ENCODE measurements around the gene FBLN1. TPM values are rescaled to one million over a fixed set of nuclear protein-coding genes. Genes with fewer than 3 reads are reported as not detected.

FBLN1 gene
- total and polyA plus RNA-seq, 2 donors (not counting 3 experiments of a cell fraction or from before 2014, with no cell fraction given) = 1.2 to 4.0 TPM

- no peak overlapping the region for H3K9ac ChIP-seq (replicated peaks; ENCODE audit: extremely low read depth, insufficient read depth, low read length)
- no peak overlapping the region for H2AFZ ChIP-seq (ENCODE audit: low read depth, low read length)
- POLR2A ChIA-PET = no interaction called here
- no peak for DNase-seq (ENCODE audit: low read depth, low spot score)
- no TSS peak for BruUV-seq (replicated peaks)
- no peak overlapping the region for H3K27ac ChIP-seq (ENCODE audit: insufficient read depth, low read depth, low read length)
- no peaks in the 10 kb centered on the region for H3K36me3 ChIP-seq (ENCODE audit: control insufficient read depth in 2 of 2, extremely low read depth in 1 of 2, insufficient read depth in 2 of 2, low read length in 2 of 2)
- CTCF ChIA-PET = interaction anchor here (1.8 kb wide), 1 partner anchor 19 kb away, joined by 5 read pairs; no protein-coding TSS in a partner anchor
- TF ChIP-seq POLR2AphosphoS5 (IDR thresholded peaks at IDR 0.05; ENCODE audit: insufficient read depth, low read depth, low read length) (no peak), CTCF (IDR thresholded peaks at IDR 0.05; ENCODE audit: extremely low read depth in 1 of 2, insufficient read depth in 1 of 2, low read depth in 1 of 2, low read length in 2 of 2) (no peak), MYC (IDR thresholded peaks at IDR 0.05; ENCODE audit: low read depth, low read length) (no peak), FOS (IDR thresholded peaks at IDR 0.05; ENCODE audit: borderline replicate concordance, insufficient read depth, low read length) (no peak), MAX (IDR thresholded peaks at IDR 0.05; ENCODE audit: insufficient read depth, insufficient read length) (no peak), JUN (IDR thresholded peaks at IDR 0.05; ENCODE audit: borderline replicate concordance, insufficient read depth, insufficient read length, low read depth) (no peak), POLR2A (IDR thresholded peaks at IDR 0.05; ENCODE audit: low read depth, low read length) (no peak), EZH2 (IDR thresholded peaks at IDR 0.05; ENCODE audit: borderline replicate concordance, low read depth, low read length, severe bottlenecking) (no peak), GATA2 (IDR thresholded peaks at IDR 0.05; ENCODE audit: insufficient read depth, insufficient read length, low read depth, low read length) (no peak)
- H4K20me1 ChIP-seq (replicated peaks; ENCODE audit: control insufficient read depth, extremely low read depth, insufficient read depth, low read length) = no peaks in the 10 kb centered on the region
- no peaks in the 10 kb centered on the region for H3K27me3 ChIP-seq (ENCODE audit: control insufficient read depth in 2 of 2, insufficient read depth in 2 of 2, low read length in 2 of 2)
- no peaks in the 10 kb centered on the region for H3K9me3 ChIP-seq (replicated peaks; ENCODE audit: control insufficient read depth, insufficient read depth, low read length)
- FAIRE-seq = no peak
- intact Hi-C loops (cut with micrococcal nuclease) = no loop called here
- no peak overlapping the region for H3K4me2 ChIP-seq (ENCODE audit: insufficient read depth, low read length)
- H3K9me1 ChIP-seq (replicated peaks; ENCODE audit: control insufficient read depth, extremely low read depth, insufficient read depth, low read length) = no peaks in the 10 kb centered on the region
- no peak overlapping the region for H3K4me3 ChIP-seq (replicated peaks in 1 of 3; ENCODE audit: insufficient read depth in 1 of 3, low read depth in 1 of 3, low read length in 3 of 3)
- dilution Hi-C loops (cut with MboI; ENCODE audit: extremely low pct_ligation_motif_present, low sequenced_read_pairs) = no loop called here
- H3K79me2 ChIP-seq (ENCODE audit: control insufficient read depth, insufficient read depth, low read length) = no peaks in the 10 kb centered on the region
- H3K4me1 ChIP-seq (ENCODE audit: control insufficient read depth, extremely low read depth, insufficient read depth, low read length) = no peaks in the 10 kb centered on the region
Measured at GRCh38 chr22:45597460-45598192, 94.9 kb downstream of the FBLN1 start.

All from endothelial cell of umbilical vein (primary cell).